Dendritic cell treated with granulocyte-macrophage colony-stimulating factor and Interleukin-4, amounts not matched to agents 40 ng/mL and 50 ng/mL, for 4 days (primary cell): ENCODE results near the gene CASP8.
"Not testable (repeated sequence)": the region's sequence is repeated elsewhere in the genome, so short reads cannot be mapped to it uniquely, and the experiment has no call there.

Source experiments
- H3K27ac Mint-ChIP-seq: one replicate; pipeline ENCODE4 v1.8.0; 2022; ENCODE audit warnings: mild to moderate bottlenecking, mixed read lengths
- H3K27me3 Mint-ChIP-seq: one replicate; pipeline ENCODE4 v1.8.0; 2022; ENCODE audit warnings: mild to moderate bottlenecking, mixed read lengths
- H3K36me3 Mint-ChIP-seq: one replicate; pipeline ENCODE4 v1.8.0; 2022; ENCODE audit warnings: low read depth, mixed read lengths
- H3K4me1 Mint-ChIP-seq: one replicate; pipeline ENCODE4 v1.8.0; 2022; ENCODE audit warnings: low read depth, mixed read lengths
- H3K4me3 Mint-ChIP-seq: one replicate; pipeline ENCODE4 v1.8.0; 2022; ENCODE audit warnings: mild to moderate bottlenecking, moderate library complexity, mixed read lengths
- H3K9me3 Mint-ChIP-seq: one replicate; pipeline ENCODE4 v1.8.0; 2022; ENCODE audit warnings: mixed read lengths
- intact Hi-C: fragments of 100-400 bp; cut with micrococcal nuclease; formaldehyde crosslinking; loops from one replicate; pipeline ENCODE4 v1.15.0; 2022

Gene CASP8

GRCh38 chr2:201269764-201270163 lies 9.4 kb downstream of the CASP8 start:
- Mint-ChIP-seq H3K36me3 (peaks cover 93% of the 10 kb centered on the region), H3K27me3 (no peaks in the 10 kb centered on the region), H3K27ac (no peak overlapping the region), H3K9me3 (no peaks in the 10 kb centered on the region), H3K4me3 (no peak overlapping the region), H3K4me1 (peaks cover 40% of the 10 kb centered on the region)
- intact Hi-C loops: no loop called here

GRCh38 chr2:201270293-201271001 lies 10.1 kb downstream of the CASP8 start:
- H3K9me3 Mint-ChIP-seq: no peaks in the 10 kb centered on the region
- peaks cover 97% of the 10 kb centered on the region for H3K36me3 Mint-ChIP-seq
- H3K4me1 Mint-ChIP-seq: peaks cover 35% of the 10 kb centered on the region
- H3K4me3 Mint-ChIP-seq: no peak overlapping the region
- no peaks in the 10 kb centered on the region for H3K27me3 Mint-ChIP-seq
- H3K27ac Mint-ChIP-seq: peak overlapping the region; percentile 42
- intact Hi-C loops: no loop called here

- Mint-ChIP-seq H3K36me3 (peaks cover 97% of the 10 kb centered on the region), H3K9me3 (no peaks in the 10 kb centered on the region), H3K4me3 (no peak overlapping the region), H3K27ac (peak overlapping the region; percentile 42), H3K4me1 (peaks cover 22% of the 10 kb centered on the region), H3K27me3 (no peaks in the 10 kb centered on the region)
- intact Hi-C loops: no loop called here
Measured at GRCh38 chr2:201271917-201272316, 11.6 kb downstream of the CASP8 start.

DNA sequence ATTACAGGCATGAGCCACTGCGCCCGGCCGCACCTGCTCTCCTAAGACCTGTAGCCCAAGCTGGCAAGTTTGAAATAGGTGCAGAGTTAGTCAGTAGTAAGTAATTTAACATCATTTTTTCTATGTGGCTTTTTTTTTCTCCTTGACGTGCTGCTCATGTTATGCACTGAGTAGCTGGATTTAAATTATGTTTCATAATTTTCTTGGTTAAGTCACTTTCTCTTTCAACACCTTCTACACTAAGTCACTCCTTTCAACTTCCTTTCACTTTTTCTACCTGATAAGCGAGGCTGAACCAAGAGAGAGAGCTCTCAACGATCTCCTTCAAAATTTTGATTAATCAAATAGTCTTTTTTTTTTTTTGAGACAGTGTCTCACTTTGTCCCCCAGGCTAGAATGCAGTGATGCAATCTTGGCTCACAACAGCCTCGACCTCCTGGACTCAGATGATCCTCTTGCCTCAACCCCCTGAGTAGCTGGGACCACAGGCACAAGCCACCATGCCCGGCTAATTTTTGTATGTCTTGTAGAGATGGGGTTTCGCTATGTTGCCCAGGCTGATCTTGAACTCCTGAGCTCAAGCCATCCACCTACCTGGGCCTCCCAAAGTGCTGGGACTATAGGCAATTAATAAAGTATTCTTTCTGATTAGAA lies 13.1 kb downstream of the CASP8 start:
- H3K4me1 Mint-ChIP-seq: peaks cover 27% of the 10 kb centered on the region
- H3K4me3 Mint-ChIP-seq: no peak overlapping the region
- no peak overlapping the region for H3K27ac Mint-ChIP-seq
- intact Hi-C loops: no loop called here
- peaks cover 91% of the 10 kb centered on the region for H3K36me3 Mint-ChIP-seq
- H3K27me3 Mint-ChIP-seq: no peaks in the 10 kb centered on the region
- H3K9me3 Mint-ChIP-seq: no peaks in the 10 kb centered on the region

DNA sequence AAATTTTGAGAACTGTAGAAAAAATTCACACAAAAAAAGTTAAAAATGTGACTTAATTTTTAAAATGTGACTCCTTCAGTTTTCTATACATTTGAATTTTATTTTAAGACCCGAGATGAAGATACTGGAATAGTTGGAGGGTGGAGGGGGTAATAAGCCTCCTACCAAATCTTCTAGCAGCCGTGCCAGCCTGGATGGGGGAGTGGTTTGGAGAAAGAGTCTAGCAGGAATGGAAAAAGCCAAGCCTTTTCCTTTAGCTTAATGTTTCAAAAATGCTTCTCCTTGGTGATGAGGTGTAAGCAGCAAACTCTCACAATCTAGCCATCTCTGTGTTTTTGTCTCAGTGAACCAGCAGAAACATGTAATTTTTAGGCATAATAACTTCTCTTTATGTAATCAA lies 14.7 kb downstream of the CASP8 start:
- H3K4me3 Mint-ChIP-seq: no peak overlapping the region
- no peaks in the 10 kb centered on the region for H3K27me3 Mint-ChIP-seq
- H3K27ac Mint-ChIP-seq: no peak overlapping the region
- H3K36me3 Mint-ChIP-seq: peaks cover 91% of the 10 kb centered on the region
- intact Hi-C loops: loop anchor here (5.0 kb wide), 1 partner anchor 38 kb away; no protein-coding TSS in a partner anchor
- H3K9me3 Mint-ChIP-seq: no peaks in the 10 kb centered on the region
- peaks cover 38% of the 10 kb centered on the region for H3K4me1 Mint-ChIP-seq

DNA sequence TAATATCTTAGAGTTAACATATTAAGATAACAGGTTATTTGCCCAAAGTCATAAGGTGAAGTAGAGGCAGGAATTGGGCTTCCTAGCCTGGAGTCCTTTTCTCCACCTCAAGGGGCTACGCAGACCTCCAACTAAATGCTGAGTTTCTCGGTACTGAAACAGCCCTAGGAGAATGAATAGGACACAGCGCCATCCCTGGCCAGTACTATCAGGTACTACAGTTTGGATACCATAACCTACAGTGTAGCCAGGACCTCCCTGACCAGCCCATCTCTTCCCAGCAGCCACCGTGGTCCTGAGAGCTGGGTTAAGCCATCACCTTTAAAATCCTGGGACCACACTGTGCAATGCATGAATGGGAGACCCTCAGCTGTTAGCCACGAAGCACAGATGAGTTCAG lies 15.7 kb downstream of the CASP8 start:
- Mint-ChIP-seq H3K27me3 (no peaks in the 10 kb centered on the region), H3K4me3 (no peak overlapping the region), H3K9me3 (no peaks in the 10 kb centered on the region), H3K36me3 (peaks cover 91% of the 10 kb centered on the region), H3K27ac (no peak overlapping the region), H3K4me1 (peaks cover 40% of the 10 kb centered on the region)
- intact Hi-C loops: loop anchor here (5.0 kb wide), 1 partner anchor 39 kb away; no protein-coding TSS in a partner anchor

GRCh38 chr2:201276511-201276910 lies 16.2 kb downstream of the CASP8 start:
- H3K36me3 Mint-ChIP-seq: peaks cover 86% of the 10 kb centered on the region
- no peak overlapping the region for H3K27ac Mint-ChIP-seq
- no peaks in the 10 kb centered on the region for H3K9me3 Mint-ChIP-seq
- no peaks in the 10 kb centered on the region for H3K27me3 Mint-ChIP-seq
- intact Hi-C loops: loop anchor here (5.0 kb wide), 1 partner anchor 39 kb away; no protein-coding TSS in a partner anchor
- H3K4me3 Mint-ChIP-seq: no peak overlapping the region
- H3K4me1 Mint-ChIP-seq: peaks cover 36% of the 10 kb centered on the region

DNA sequence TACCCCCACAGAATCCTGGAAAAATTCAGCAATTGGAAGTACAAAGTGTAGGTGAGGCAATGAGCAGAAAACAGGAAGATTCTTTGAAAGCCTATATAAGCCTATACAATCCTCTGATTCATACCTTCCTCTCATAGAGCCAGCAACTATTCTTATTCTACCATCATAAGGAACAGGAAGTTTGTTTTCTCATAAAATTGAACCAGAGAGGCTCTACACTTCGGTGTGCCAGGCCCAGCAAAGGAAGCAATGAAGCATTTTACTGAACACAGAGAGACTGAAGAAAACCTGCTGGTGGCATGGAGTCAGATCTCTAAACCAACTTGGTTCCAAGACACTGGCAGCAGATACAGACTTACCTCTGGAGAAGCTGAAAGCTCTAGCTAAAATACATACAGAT lies 18.7 kb downstream of the CASP8 start:
- Mint-ChIP-seq H3K36me3 (peaks cover 61% of the 10 kb centered on the region), H3K27me3 (no peaks in the 10 kb centered on the region), H3K4me1 (peaks cover 28% of the 10 kb centered on the region), H3K9me3 (no peaks in the 10 kb centered on the region), H3K27ac (peak overlapping the region; percentile 6), H3K4me3 (no peak overlapping the region)
- intact Hi-C loops: loop anchor here (5.0 kb wide), 1 partner anchor 42 kb away; no protein-coding TSS in a partner anchor

- peaks cover 58% of the 10 kb centered on the region for H3K36me3 Mint-ChIP-seq
- H3K4me1 Mint-ChIP-seq: peaks cover 28% of the 10 kb centered on the region
- intact Hi-C loops: no loop called here
- no peaks in the 10 kb centered on the region for H3K9me3 Mint-ChIP-seq
- no peak overlapping the region for H3K4me3 Mint-ChIP-seq
- peak overlapping the region; percentile 1 for H3K27ac Mint-ChIP-seq
- H3K27me3 Mint-ChIP-seq: no peaks in the 10 kb centered on the region
Measured at GRCh38 chr2:201280191-201281040, 20.1 kb downstream of the CASP8 start.

- intact Hi-C loops: no loop called here
- H3K27ac Mint-ChIP-seq: no peak overlapping the region
- peaks cover 4% of the 10 kb centered on the region for H3K4me1 Mint-ChIP-seq
- H3K36me3 Mint-ChIP-seq: peaks cover 64% of the 10 kb centered on the region
- H3K27me3 Mint-ChIP-seq: no peaks in the 10 kb centered on the region
- H3K4me3 Mint-ChIP-seq: no peak overlapping the region
- H3K9me3 Mint-ChIP-seq: peaks cover 28% of the 10 kb centered on the region
Measured at GRCh38 chr2:201285499-201285898, 25.2 kb downstream of the CASP8 start.

GRCh38 chr2:201290457-201291148 lies 30.3 kb downstream of the CASP8 start:
- H3K9me3 Mint-ChIP-seq: peaks cover 63% of the 10 kb centered on the region
- H3K27ac Mint-ChIP-seq, H3K4me1 Mint-ChIP-seq, H3K4me3 Mint-ChIP-seq, H3K27me3 Mint-ChIP-seq, intact Hi-C loops: not testable (repeated sequence)
- H3K36me3 Mint-ChIP-seq: peaks cover 75% of the 10 kb centered on the region

DNA sequence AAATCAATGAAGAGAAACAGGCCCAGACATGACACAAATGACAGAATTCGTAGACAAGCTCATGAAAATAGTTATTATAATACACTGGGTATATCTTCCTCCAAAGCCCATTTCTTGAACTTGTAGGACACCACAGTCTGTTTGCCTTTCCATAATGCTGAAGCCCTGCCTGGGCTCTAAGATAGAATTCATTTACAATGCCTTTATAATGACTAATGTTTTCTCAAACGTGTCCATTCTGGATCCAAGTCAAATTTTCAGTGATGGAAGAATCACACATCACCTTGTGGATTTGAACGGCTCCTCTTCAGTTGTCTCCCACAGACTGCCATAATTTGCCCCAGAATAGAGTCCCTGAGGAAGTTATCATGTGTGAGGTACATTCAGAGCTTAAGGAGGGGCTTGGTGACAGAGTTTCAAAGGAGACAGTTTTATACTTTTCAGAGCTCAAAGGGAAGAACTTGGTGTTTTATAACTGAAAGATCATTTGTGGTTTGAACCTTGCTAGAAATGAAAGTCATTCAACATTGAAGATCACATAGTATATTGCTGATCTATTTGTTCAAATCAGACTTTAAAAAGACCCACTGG lies 38.2 kb downstream of the CASP8 start:
- Mint-ChIP-seq H3K9me3 (peaks cover 44% of the 10 kb centered on the region), H3K27me3 (no peaks in the 10 kb centered on the region), H3K27ac (no peak overlapping the region), H3K4me1 (no peaks in the 10 kb centered on the region), H3K36me3 (peaks cover 41% of the 10 kb centered on the region), H3K4me3 (no peak overlapping the region)
- intact Hi-C loops: no loop called here

DNA sequence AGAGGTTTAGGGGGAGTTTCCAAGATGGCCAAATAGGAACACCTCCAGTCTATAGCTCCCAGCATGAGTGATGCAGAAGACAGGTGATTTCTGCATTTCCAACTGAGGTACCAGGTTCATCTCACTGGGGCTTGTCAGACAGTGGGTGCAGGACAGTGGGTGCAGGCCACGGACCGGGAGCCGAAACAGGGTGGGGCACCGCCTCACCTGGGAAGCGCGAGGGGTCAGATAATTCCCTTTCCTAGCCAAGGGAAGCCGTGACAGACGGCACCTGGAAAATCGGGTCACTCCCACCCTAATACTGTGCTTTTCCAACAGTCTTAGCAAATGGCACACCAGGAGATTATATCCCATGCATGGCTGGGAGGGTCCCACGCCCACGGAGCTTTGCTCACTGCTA lies 39.6 kb downstream of the CASP8 start:
- H3K4me1 Mint-ChIP-seq, H3K4me3 Mint-ChIP-seq, H3K27ac Mint-ChIP-seq, intact Hi-C loops, H3K27me3 Mint-ChIP-seq: not testable (repeated sequence)
- H3K36me3 Mint-ChIP-seq: peaks cover 45% of the 10 kb centered on the region
- peaks cover 43% of the 10 kb centered on the region for H3K9me3 Mint-ChIP-seq
